Fibroblast of peridontal ligament (primary cell): ENCODE results near the gene FHAD1.

Experiments
- DNase-seq: peaks from one replicate; pipeline ENCODE4 v3.0.0-alpha.2; 2010; ENCODE audit errors: extremely low read depth

FHAD1 gene

GRCh38 chr1:15399710-15400109 is 152.7 kb downstream of the FHAD1 start:
- no peak for DNase-seq

- DNase-seq, result no peak
Measured at GRCh38 chr1:15400627-15401026, 153.6 kb downstream of the FHAD1 start.

- no peak for DNase-seq
Measured at GRCh38 chr1:15401391-15402055, 154.5 kb downstream of the FHAD1 start.

- DNase-seq, result no peak
Measured at GRCh38 chr1:15402809-15403450, 155.9 kb downstream of the FHAD1 start.

- no peak for DNase-seq
Measured at GRCh38 chr1:15403962-15404580, 157.0 kb downstream of the FHAD1 start.

GRCh38 chr1:15405106-15405850 is 158.3 kb downstream of the FHAD1 start:
- DNase-seq, result no peak

DNA sequence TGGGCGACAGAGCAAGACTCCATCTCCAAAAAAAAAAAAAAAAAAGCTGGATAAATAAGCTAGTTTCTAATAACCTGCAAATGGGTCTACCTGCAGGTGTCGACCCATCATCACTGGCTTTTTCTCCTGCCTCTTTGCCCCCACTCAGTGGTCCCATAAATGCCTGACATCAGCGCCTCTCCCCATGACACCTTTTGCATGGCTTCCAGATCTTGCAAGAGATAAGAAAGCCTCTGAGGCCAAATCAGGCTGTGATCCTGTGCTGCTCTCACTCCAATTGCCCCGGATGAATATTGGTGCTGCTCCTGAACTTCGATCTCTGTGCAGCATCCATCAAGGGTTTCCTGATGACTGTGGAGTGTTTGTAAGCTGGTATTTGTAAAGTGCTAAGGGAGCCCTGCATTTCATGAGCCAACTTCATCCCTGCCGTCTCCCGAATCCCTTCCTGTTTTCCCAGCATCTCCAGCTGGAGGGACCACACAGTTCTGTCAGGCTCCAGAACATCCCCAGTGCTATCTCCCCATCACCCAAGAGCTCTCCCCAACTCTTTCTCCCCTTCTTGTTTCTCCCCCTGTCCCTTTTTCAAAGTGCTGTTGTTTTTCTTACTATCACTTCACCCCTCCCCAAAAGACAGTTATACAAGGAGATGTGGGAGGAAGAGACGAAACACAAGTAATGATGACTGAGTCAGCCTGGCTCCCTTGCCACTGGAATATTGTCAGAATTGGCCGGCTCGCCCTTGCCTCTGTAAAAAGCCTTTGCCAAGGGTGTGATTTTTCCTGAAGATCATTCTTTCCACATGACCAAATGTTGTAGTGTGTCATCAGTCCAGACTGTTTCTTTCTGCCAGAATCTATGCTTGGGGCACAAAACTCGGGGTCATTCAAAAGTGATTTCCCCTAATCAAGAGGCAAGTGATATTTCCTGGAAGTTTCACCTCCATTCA is 159.9 kb downstream of the FHAD1 start:
- DNase-seq, result peak; percentile 93

- no peak for DNase-seq
Measured at GRCh38 chr1:15407580-15407979, 160.6 kb downstream of the FHAD1 start.

DNA sequence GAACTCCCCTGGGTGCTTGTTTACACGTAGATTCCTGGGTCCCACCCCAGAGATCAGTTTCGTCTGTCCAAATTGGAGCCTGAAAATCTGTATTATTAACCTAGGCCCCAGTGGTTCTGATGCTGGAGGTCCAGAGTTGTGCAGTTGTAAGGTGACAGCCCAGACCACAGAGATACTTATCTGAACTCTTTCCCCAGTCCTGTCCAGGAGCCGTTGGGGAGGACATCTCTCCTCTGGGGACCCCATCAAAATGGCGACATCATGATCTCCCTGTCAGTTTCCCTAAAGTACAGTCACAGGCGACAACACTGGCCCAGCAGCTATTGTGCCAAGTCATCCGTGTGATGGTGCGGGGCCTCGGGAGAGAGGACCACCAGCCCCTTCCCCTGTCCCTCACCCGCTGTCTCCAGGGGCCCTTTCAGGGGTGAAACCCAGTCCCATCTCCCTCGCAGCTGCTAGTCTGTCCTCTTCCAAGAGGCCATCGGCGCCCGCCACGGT is 161.9 kb downstream of the FHAD1 start:
- DNase-seq, result no peak

DNA sequence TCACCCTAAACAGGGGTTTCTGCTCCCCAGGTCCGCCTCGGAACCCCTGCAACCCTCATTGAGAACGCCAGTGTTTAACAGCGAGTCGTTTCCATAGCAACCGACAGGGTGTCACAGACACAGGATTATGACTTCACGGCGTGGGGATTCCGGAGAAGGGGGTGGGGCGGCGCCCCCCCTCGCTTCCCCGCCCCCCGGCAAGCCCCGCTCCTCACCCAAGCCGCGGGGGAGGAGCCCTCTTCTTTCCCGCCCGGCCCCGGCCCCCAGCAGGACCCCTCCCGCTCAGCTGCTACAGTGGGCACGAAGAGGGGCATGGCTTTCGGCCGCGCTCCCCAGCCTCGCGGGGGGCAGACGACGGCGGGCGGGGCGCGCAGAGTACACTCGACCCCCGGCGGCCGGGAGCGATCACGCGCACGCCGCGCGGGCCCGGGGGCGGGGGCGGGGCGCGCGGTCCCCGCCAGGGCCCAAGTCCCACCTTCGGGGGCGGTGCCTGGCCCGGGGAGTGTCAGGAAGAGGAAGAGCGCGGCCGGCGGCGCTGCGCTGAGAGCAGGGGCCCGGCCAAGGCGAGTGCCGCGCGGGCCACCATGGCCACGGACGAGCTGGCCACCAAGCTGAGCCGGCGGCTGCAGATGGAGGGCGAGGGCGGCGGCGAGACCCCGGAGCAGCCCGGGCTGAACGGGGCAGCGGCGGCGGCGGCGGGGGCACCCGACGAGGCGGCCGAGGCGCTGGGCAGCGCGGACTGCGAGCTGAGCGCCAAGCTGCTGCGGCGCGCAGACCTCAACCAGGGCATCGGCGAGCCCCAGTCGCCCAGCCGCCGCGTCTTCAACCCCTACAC is 162.6 kb downstream of the FHAD1 start, which contains the start of gene EFHD2:
Gene EFHD2, plus strand, starts transcription at position 501 of the 835 bp plus-strand sequence. Its CDS starts 84 bp downstream, at position 585.
- peak; percentile 68 for DNase-seq

DNA sequence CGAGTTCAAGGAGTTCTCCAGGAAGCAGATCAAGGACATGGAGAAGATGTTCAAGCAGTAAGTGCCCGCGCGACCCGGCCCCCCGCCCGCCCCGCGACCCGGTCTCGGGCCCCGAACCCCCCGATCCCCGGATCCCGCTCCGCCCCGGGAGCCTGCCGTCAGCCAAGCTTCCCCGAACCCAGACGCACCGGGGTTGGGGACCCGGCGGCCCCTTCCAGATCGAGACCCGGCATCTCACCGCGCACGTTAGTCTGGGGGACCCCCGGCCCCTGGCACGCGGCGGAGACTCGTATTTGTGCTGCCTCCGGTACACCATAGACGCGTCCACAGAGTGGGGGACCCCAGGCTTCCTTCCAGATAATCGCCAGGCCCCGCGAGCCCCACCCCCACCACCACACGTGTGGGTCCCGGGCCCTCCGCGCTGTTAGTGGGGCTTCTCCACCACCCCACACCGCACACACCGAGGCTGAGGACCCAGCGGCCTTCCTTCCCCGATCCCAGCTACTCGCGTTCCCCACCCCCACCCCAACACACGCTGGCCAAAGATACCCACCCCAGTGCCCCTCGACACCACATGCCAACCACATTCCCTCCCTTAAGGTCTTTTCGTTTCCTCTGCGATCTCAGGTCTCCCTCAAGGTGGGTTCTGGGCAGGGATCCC is 163.3 kb downstream of the FHAD1 start:
- DNase-seq, result no peak

DNA sequence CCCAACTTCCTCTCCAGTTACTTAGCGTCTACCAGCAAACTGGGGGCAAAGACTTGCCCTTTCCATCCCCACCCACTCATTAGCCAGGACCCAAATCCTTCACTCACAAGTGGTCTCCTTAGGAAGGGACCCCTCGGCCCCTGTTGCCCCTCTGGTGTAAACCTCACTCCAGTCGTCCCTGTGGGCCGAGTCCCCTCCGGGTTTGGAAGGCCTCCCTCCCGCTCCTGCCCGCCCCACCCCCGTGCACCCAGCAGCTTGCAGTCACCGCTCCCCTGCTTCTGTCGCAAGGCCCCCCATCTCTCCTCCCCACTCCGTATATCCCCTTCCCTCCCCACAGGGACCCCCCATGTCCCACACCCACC is 163.8 kb downstream of the FHAD1 start:
- no peak for DNase-seq

GRCh38 chr1:15411593-15412137 is 164.6 kb downstream of the FHAD1 start:
- peak; percentile 37 for DNase-seq

- DNase-seq, result no peak
Measured at GRCh38 chr1:15412175-15412800, 165.3 kb downstream of the FHAD1 start.

GRCh38 chr1:15412843-15413242 is 165.8 kb downstream of the FHAD1 start:
- no peak for DNase-seq

- no peak for DNase-seq
Measured at GRCh38 chr1:15413563-15414444, 166.8 kb downstream of the FHAD1 start.

GRCh38 chr1:15414445-15414983 is 167.5 kb downstream of the FHAD1 start:
- DNase-seq, result no peak
